RCC 7860 (cell line): ENCODE results near the gene UQCRC2.
"Not testable (repeated sequence)": the region's sequence is repeated elsewhere in the genome, so short reads cannot be mapped to it uniquely, and the experiment has no call there.

Source experiments
- DNase-seq: peaks from one replicate; pipeline ENCODE4 v3.0.0-alpha.2; 2015; ENCODE audit warnings: low spot score
- FAIRE-seq: peaks from 2 replicates; lab custom pipeline; 2012; peaks lifted over from hg19 to GRCh38; lab: Jason Lieb, UNC

Gene UQCRC2

DNA sequence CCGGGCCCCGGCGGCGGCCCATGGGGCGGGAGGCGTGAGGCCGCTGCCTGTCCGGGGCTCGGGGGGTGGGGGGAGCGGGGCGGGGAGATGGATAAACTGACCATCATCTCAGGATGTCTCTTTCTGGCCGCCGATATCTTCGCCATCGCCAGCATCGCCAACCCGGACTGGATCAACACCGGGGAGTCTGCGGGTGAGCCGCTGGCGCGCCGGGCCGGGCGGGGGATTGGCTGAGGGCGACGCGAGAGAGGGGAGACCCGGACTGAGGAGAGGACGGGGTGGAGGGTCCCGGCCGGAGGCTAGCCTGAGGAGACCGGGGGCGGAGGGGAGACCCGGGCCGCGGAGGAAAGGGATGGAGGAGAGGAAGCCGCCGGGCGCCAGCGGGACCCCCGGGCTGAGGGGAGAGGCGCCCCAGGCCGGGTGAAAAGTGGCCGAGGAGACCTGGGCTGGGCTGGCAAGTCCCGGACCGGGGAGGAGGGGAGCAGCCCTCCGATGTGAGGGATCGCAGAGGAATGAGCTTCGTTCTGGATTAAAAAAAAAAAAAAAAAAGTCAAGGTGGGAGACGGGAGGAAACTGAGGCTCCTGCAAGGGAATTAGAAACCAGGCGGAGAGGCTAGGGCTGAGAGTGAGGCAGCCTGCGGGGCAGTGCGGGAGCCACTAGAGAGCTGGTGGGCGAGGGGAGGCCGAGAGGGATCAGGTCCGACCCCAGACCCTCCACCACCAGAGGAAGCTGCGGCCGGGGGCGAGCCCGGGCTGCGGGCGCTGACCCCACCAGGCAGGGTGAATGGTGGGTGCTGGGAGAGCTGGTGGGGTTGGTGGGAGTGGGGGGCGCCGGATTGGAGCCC lies 55.3 kb downstream of the UQCRC2 start:
- FAIRE-seq (no peak), DNase-seq (no peak)

DNA sequence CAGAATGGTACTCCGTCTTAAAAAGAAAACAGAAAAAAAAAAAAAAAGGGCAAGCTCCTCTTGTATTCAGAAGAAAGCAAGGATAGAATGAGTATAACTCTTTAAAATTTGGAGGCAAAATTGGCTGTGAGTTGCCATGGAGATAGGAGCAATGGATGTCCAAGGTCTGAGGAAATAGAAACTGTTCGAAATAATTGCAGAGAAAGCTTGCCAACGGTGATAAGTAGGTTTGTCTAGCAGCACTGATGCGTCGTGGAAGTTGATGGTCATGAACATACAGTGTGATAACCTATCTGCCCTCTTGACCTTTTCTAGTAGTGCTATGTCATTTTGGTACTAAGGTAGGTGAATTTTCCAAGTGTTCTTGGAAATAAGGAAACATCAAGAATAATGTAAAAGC lies 57.7 kb downstream of the UQCRC2 start:
- FAIRE-seq (no peak), DNase-seq (no peak)

DNA sequence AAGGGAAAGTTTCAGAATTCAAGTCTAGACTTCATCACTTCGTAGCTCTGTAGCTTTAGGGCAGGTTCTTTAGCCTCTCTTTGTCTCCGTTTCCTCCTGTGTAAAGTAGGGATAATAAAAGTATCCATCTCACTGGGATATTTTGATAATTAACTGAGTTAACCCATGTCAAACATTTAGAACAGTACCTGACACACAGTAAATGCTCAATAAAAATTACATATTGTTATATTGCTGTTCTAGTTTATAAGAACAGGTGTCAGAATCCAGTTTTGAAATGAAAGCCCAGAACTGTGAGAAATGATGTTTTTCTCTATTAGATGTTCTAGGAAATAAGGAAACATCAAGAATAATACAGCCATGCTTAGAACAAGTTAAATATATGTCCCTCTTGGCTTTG lies 59.1 kb downstream of the UQCRC2 start:
- FAIRE-seq (no peak), DNase-seq (no peak)

DNA sequence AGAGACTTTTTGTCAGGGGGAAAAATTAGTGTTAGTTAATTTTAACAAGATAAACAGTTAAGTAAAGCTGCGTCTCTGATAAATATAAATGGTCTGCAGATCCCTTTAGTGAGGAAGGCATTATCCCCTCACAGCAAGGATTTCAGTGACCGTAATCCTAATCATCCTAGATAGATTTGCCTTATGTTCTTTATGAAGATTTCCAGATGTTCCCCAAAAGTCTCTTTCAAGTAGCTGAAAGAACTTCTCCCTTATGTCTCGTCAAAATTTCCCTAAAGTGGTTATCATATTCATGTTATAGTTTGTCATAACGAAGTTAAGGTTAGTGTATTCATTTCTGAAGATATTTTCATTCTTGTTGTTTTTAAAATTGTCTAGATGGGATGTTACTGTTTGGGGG lies 60.3 kb downstream of the UQCRC2 start:
- no peak for DNase-seq
- no peak for FAIRE-seq

DNA sequence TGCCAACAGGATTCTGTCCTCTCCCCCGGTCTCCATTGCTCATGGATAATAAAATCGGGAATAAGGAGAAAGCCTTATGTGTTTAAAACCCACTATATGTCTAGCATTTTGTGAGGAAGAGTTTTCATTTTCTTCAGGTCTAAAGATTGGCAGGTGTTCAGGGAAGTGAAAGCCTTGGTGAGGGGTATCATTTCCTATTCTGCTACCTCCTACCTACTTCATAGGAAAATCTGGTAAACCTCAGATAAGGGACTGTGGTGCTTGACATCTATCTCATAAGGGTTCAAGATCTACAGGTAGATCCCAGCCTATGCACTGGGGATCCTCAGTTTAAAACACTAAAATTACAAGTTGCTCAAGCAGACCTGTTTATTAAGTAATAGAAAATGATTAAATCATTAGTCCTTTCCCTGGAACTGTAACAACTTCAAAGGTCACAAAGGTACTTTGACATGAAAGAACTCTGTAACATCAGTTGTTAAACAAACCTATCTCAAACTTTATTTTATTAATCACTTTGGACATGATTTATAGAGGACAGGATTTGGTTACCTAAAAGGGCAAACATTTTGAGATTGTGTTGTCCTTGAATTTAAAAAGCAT lies 61.2 kb downstream of the UQCRC2 start:
- no peak for FAIRE-seq

DNA sequence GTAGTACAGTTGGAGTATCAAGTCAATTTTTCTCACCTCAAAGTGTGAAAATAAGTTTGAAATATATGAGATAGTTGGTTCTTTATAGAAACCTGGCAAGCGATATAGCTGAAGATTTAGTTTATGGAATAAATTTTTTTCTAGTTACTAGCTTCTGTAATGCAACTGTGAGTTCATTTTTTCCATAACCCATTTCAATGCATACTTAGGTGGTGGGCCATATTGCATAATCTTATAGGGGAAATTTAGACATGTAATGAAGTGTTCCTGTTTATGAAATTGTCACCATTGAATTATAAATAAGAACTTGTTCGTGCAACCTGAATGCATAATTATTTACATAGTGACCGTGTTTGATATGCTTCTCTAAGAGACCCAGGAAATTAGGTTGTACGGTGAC lies 63.8 kb downstream of the UQCRC2 start:
- DNase-seq, result no peak
- FAIRE-seq, result no peak

More for the DNA sequence above, 61.2 kb downstream of the UQCRC2 start:
- DNase-seq, result no peak

DNA sequence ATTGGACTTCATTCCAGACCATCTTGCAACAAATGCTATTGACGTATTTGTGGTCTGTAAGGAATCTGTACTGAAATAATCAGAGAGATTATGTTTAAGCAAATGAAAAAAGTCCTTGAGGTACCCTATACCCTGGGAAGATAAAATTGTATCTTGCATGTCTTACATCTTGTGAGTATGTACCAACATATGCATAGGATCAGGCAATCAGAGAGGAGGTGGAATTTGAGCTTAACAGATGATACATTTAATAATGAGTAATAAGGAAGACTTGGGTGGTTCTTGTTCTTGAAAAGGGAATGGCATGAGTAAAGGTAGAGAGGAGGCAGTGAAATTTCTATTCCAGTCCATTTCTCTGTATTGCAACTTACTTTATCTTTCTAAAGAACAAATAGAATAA lies 65.4 kb downstream of the UQCRC2 start:
- FAIRE-seq, result no peak

DNA sequence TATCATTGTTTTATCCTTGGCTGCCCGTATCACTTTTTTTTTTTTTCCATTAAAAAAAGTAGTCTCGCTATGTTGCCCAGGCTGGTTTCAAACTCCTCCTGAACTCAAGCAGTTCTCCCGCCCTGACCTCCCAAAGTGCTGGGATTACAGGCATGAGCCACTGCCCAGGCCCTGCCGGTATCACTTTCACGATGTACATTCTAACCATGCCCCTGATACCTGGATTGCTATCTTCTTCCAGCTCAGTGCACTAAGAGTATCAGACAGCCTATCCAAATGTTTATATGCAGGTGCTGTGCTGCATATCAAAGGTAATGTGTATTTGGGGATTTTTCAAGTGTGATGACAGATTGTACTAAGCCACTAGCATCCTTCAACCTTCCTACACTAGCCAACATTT lies 69.0 kb downstream of the UQCRC2 start:
- DNase-seq, result no peak
- no peak for FAIRE-seq

More for the DNA sequence above, 65.4 kb downstream of the UQCRC2 start:
- no peak for DNase-seq

DNA sequence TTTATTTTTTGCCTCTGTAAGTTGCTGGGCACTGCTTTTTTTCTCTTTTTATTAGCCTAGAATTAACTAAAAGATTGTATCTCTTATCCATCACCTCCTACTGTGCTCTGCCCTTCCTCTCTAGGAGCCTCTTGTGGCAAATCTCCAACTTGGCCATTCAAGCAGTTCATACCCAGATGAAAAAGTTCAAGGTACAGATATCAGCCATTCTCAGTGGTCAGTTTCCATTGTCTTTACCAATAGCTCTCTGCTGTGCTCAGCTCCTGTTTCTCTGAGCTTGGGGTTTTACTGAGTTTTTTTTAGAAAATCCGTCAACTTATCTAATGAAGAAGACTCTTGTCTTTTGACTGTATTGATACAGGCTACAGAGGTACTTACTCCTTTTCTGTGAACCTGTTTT lies 70.3 kb downstream of the UQCRC2 start:
- DNase-seq (no peak), FAIRE-seq (no peak)

DNA sequence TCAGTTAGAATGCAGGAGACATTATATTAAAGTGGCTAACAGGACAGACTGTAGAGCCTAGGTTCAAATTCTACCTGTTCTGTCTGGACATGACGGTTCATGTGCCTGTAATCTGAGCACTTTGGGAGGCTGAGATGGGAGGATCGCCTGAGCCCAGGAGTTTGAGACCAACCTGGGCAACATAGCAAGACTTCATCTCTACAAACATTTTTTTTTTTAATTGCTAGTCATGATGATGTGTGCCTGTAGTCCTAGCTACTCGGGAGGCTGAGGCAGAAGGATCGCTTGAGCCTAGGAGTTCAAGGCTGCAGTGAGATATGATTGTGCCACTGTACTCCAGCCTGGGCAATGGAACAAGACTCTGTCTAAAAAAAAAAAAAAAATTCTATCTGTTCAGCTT lies 71.6 kb downstream of the UQCRC2 start:
- not testable (repeated sequence) for DNase-seq, FAIRE-seq

DNA sequence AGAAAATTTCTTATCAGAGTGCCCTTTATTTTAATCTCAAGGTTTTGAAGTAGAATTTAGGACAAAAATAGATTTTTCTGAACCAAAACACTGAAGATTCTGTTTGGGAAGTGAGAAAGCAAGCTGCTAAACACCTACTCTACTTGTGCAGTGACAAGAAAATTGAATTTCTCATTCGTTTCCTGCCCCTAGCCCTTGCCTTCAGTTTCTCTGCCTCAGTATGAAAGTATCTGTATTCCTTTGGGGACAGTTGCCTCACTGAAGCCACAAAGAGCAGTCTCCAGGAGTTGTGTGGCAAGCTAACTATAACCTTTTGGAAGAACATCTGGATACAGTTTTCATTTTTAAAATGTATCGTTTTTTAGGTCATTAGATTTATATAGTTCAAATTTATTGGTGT lies 74.5 kb downstream of the UQCRC2 start:
- FAIRE-seq (no peak), DNase-seq (no peak)

DNA sequence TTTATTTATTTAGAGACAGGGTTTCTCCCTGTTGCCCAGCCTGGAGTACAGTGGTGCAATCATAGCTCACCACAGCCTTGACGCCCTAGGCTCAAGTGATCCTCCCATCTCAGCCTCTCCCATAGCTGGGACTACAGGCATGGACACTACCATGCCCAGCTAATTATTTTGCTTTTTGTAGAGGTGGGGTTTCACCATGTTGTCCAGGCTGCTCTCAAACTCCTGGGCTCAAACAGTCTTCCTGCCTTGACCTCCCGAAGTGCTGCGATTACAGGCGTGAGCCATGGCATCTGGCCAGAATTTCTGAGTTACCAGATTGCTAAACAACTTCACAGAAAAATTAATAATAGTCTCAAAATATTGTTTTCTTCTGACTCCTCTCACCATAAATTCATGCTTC lies 76.5 kb downstream of the UQCRC2 start:
- FAIRE-seq (no peak), DNase-seq (no peak)

DNA sequence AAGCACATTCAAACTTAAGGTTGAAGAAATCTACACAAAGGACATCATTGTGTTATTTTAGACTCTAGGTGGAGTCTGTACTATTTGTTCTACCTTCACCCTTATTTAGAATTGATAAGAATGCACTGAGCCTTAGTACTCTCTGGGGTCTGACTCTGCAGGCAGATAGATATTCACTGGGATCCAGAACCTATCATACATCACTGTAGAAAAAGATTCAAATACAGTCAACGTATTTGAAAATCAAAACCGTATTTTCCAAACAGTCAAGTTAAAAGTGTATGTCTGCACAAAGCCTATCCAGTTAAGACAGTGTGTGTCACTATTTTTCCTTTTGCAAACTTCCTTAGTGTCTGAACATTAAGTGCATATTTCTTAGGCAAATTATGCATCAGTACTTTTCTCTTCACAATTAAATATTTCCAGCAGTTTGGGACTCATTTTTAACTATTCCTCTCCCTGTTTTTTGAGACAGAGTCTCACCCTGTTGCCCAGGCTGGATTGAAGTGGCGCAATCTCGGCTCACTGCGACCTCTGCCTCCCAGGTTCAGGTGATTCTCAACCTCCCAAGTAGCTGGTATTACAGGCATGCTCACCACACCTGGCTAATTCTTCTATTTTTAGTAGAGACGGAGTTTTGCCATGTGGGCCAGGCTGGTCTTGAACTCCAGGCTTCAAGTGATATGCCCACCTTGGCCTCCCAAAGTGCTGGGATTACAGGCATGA lies 77.1 kb downstream of the UQCRC2 start:
- FAIRE-seq, result no peak
- no peak for DNase-seq

DNA sequence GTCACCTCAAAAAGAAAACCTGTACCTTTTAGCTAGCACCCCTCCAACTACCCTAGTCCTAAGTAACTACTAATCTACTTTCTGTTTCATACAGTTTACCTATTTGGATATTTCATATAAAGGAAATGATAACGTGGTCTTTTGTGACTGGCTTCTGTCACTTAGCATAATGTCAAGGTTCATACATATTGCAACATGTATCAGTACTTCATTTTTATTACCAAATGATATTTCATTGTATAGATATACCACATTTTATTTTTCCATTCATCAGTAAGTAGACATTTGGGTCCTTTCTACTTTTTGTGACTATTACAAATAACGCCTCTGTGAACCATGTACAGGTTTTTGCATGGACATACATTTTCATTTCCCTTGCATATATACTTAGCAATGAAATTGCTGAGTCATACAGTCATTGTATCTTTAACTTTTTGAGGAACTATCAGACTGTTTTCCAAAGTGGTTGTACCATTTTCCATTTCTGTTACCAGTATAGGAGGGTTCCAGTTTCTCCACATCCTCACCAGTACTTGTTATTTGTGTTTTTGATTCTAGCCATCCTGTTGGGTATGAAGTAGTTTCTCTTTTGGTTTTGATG lies 78.4 kb downstream of the UQCRC2 start:
- DNase-seq (no peak), FAIRE-seq (no peak)
